Measurements from ENCODE around the gene TRIM6. TPM values are rescaled to one million over a fixed set of nuclear protein-coding genes. Genes with fewer than 3 reads are reported as not detected.

The TRIM6 gene
- total and polyA plus RNA-seq, 9 of the 15 experiments (the other 6 are each of a cell fraction or from before 2014, with no cell fraction given): 5.0 to 11.8 (median 8.7) TPM

DNA sequence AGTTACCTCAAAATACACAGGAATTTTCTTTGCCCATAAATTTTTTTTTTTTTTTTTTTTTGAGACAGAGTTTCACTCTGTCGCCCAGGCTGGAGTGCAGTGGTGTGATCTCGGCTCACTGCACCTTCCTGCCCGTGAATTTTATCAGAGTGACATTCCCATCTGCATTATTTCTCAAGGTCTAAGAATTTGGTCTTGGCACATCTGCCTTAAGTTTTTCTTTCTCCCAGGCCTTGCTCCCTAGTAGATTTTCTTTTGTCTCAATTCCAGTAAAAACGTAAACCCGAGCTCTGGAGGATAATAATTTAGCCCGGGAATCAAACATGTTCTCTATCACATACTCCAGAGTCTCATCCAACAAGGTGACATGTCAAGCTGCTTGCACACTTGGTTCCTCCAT is 12.4 kb downstream of the TRIM6 start:
- Histone ChIP-seq H2AFZ (ENCODE audit: low read depth, low read length) (no peak overlapping the region), H4K20me1 (replicated peaks; ENCODE audit: control insufficient read depth, insufficient read depth, low read length) (no peaks in the 10 kb centered on the region), H3K4me2 (ENCODE audit: insufficient read depth, low read length) (no peak overlapping the region), H3K79me2 (ENCODE audit: control insufficient read depth, insufficient read depth, low read length) (no peaks in the 10 kb centered on the region), H3K9me3 (replicated peaks; ENCODE audit: control insufficient read depth, insufficient read depth, low read depth, low read length) (no peaks in the 10 kb centered on the region), H3K4me1 (replicated peaks in 1 of 2; ENCODE audit: control insufficient read depth in 2 of 2, insufficient read depth in 2 of 2, low read length in 2 of 2) (no peaks in the 10 kb centered on the region), H3K9me1 (ENCODE audit: control insufficient read depth, insufficient read depth, low read length) (no peaks in the 10 kb centered on the region), H3K36me3 (ENCODE audit: control insufficient read depth, insufficient read depth, low read length) (peaks cover 5% of the 10 kb centered on the region; the same call in 1 of the 3 replicates), H3K27me3 (ENCODE audit: control insufficient read depth in 2 of 2, insufficient read depth in 2 of 2, low read length in 2 of 2) (no peaks in the 10 kb centered on the region), H3K9ac (ENCODE audit: insufficient read depth in 1 of 2, low read depth in 2 of 2, low read length in 2 of 2) (no peak overlapping the region), H3K27ac (ENCODE audit: extremely low read depth, low read depth, low read length) (no peak overlapping the region), H3K4me3 (no peak overlapping the region)
- in situ Hi-C loops (cut with MboI): loop anchor here (10.0 kb wide), 1 partner anchor 276 kb away; the partner anchor contains the start of gene OR52E4
- FAIRE-seq (no peak), DNase-seq (ENCODE audit: extremely low read depth in 1 of 4, low spot score in 3 of 4) (no peak), ATAC-seq (no peak)
- intact Hi-C loops (cut with micrococcal nuclease): loop anchor here (5.0 kb wide), 1 partner anchor 103 kb away; no protein-coding TSS in a partner anchor
- 47% methylated on average over 6 of the region's 6 CpGs for WGBS (ENCODE audit: insufficient coverage, low coverage, missing lambda C conversion rate)
- ChIA-PET CTCF (ENCODE audit: low intra/inter-chr PET ratio) (no interaction called here), POLR2A (interaction anchor here (0.9 kb wide), 1 partner anchor 9 kb away, joined by 3 read pairs; no protein-coding TSS in a partner anchor)
- TF ChIP-seq TSC22D4 (tag; IDR thresholded peaks at IDR 0.05) (no peak), FOXO4 (CRISPR knock-in tag; IDR thresholded peaks at IDR 0.05) (no peak), NCOA6 (IDR thresholded peaks at IDR 0.05) (no peak), STAT5A (IDR thresholded peaks at IDR 0.05; ENCODE audit: borderline replicate concordance, low read length) (no peak), EP400 (IDR thresholded peaks at IDR 0.05) (no peak), L3MBTL2 (IDR thresholded peaks at IDR 0.05) (no peak), NKRF (IDR thresholded peaks at IDR 0.05; ENCODE audit: borderline replicate concordance) (no peak), LARP7 (IDR thresholded peaks at IDR 0.05) (no peak), SPI1 (IDR thresholded peaks at IDR 0.05; ENCODE audit: borderline replicate concordance, low read depth, low read length) (no peak), PTTG1 (tag; IDR thresholded peaks at IDR 0.05; ENCODE audit: low read depth) (no peak), ELF1 (tag; IDR thresholded peaks at IDR 0.05) (no peak)
- TF ChIP-seq, protein P1, sequence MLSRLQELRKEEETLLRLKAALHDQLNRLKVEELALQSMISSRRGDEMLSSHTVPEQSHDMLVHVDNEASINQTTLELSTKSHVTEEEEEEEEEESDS (CRISPR knock-in tag; IDR thresholded peaks at IDR 0.05): no peak
- no TSS peak for BruUV-seq (replicated peaks)
